HepG2 (cell line): ENCODE measurements around the gene TEX35. TPM values are rescaled to one million over a fixed set of nuclear protein-coding genes. Genes with fewer than 3 reads are reported as not detected.

Source experiments
- ATAC-seq: fragments of 200-7000 bp; cut with Tn5 transposase; 3 replicates; pipeline ENCODE4 v1.9.1; 2020; ENCODE audit warnings: mild to moderate bottlenecking, moderate library complexity
- BruUV-seq: library from RNA; stranded (reverse); fragments of 400-500 nt; replicated peaks from 2 replicates; lab custom pipeline; 2021; lab: Mats Ljungman, UMichigan
- CTCF ChIA-PET: fragments of 300-600 bp; formaldehyde crosslinking; extraction: SDS; loops from one replicate; lab custom pipeline; 2021; ENCODE audit warnings: low total read pairs, inconsistent platforms, low intra/inter-chr PET ratio; lab: Yijun Ruan, JAX
- POLR2A ChIA-PET: fragments of 350-600 bp; sonication (Branson Sonifier 250); formaldehyde crosslinking; loops from one replicate; lab custom pipeline; 2020; ENCODE audit warnings: antibody characterized with exemption, inconsistent platforms; lab: Yijun Ruan, JAX
- DNase-seq: peaks from one replicate; pipeline ENCODE4 v3.0.0-alpha.2; 2015; ENCODE audit warnings: low spot score
- FAIRE-seq: peaks from 3 replicates; lab custom pipeline; 2011; peaks lifted over from hg19 to GRCh38; lab: Jason Lieb, UNC
- H2AFZ ChIP-seq: one replicate; pipeline ENCODE4 v1.6.1; 2011; ENCODE audit warnings: low read length, inconsistent platforms
- H3K27ac ChIP-seq: fragments of 300-600 bp; 3 replicates; pipeline ENCODE4 v1.8.0; 2011; ENCODE audit warnings: mixed run types, mild to moderate bottlenecking, mixed read lengths, low read length, inconsistent platforms; ENCODE audit not compliant: insufficient read depth; ENCODE audit errors: extremely low read length
- H3K27me3 ChIP-seq, 2 experiments: fragments of 200-600 bp in 1 of 2; 2 replicates in 1 of 2; 3 replicates in 1 of 2; pipeline versions ENCODE4 v1.6.0 to v1.8.0; 2011; ENCODE audit warnings: low read length in 2 of 2, mild to moderate bottlenecking in 2 of 2, moderate library complexity in 2 of 2, inconsistent platforms in 1 of 2; ENCODE audit not compliant: insufficient read depth in 2 of 2, control insufficient read depth in 1 of 2
- H3K36me3 ChIP-seq, 2 experiments: fragments of 200-600 bp in 1 of 2; replicated peaks in 1 of 2; 2 replicates in 1 of 2; 3 replicates in 1 of 2; pipeline versions ENCODE4 v1.5.1 to v1.8.0; 2011; ENCODE audit warnings: low read length in 2 of 2, inconsistent platforms in 1 of 2; ENCODE audit not compliant: insufficient read depth in 2 of 2, control insufficient read depth in 1 of 2
- H3K4me1 ChIP-seq: 2 replicates; pipeline ENCODE4 v1.5.1; 2012; ENCODE audit warnings: low read length, inconsistent platforms; ENCODE audit not compliant: insufficient read depth
- H3K4me2 ChIP-seq: 2 replicates; pipeline ENCODE4 v1.6.0; 2011; ENCODE audit warnings: low read depth, low read length, inconsistent platforms
- H3K4me3 ChIP-seq, 3 experiments: fragments of 200-600 bp in 1 of 3; sonication (generic), shearing (Covaris generic) in 1 of 3; replicated peaks in 1 of 3; 2 replicates each; pipeline ENCODE4 v1.5.1; 2011 to 2016; ENCODE audit warnings: low read length in 3 of 3, inconsistent platforms in 2 of 3, low read depth in 2 of 3, mild to moderate bottlenecking in 2 of 3, control low read depth in 1 of 3, mixed read lengths in 1 of 3; ENCODE audit not compliant: insufficient read depth in 1 of 3
- H3K79me2 ChIP-seq: one replicate; pipeline ENCODE4 v1.6.1; 2011; ENCODE audit warnings: low read length, inconsistent platforms; ENCODE audit not compliant: insufficient read depth
- H3K9ac ChIP-seq: 2 replicates; pipeline ENCODE4 v1.6.0; 2011; ENCODE audit warnings: mild to moderate bottlenecking, low read depth, low read length, inconsistent platforms; ENCODE audit not compliant: insufficient read depth
- H3K9me3 ChIP-seq: 2 replicates; pipeline ENCODE4 v1.5.1; 2012; ENCODE audit warnings: mild to moderate bottlenecking, low read length
- H4K20me1 ChIP-seq: 2 replicates; pipeline ENCODE4 v1.6.0; 2011; ENCODE audit warnings: inconsistent platforms, mild to moderate bottlenecking, low read length, moderate library complexity; ENCODE audit not compliant: insufficient read depth
- AHDC1 ChIP-seq: sonication (generic); formaldehyde crosslinking; IDR thresholded peaks from 2 replicates; pipeline ENCODE4 v1.5.1; 2020; ENCODE audit warnings: mild to moderate bottlenecking, missing genetic modification reagents, borderline replicate concordance
- MAFF ChIP-seq: IDR thresholded peaks from 2 replicates; pipeline ENCODE4 v1.6.1; 2011; ENCODE audit warnings: low read depth, low read length, improper control_type of control experiment
- MAFG ChIP-seq: sonication (generic); formaldehyde crosslinking; IDR thresholded peaks from 2 replicates; pipeline ENCODE4 v1.5.1; 2020; ENCODE audit warnings: mild to moderate bottlenecking, missing genetic modification reagents
- MAFK ChIP-seq, 2 experiments: IDR thresholded peaks in 1 of 2; conservative IDR thresholded peaks in 1 of 2; 2 replicates each; pipeline ENCODE4 v1.6.1; 2011; ENCODE audit warnings: improper control_type of control experiment in 2 of 2, low read length in 2 of 2
- ZNF740 ChIP-seq: sonication (generic); formaldehyde crosslinking; IDR thresholded peaks from 2 replicates; pipeline ENCODE4 v1.4.0; 2020; ENCODE audit warnings: missing genetic modification reagents
- ZSCAN22 ChIP-seq: sonication (generic); formaldehyde crosslinking; IDR thresholded peaks from 2 replicates; pipeline ENCODE4 v1.4.0; 2020; ENCODE audit warnings: mild to moderate bottlenecking, missing genetic modification reagents
- WGBS: methylation state at CpG from one replicate; pipeline ENCODE4 v1.1.6; 2017; ENCODE audit warnings: low lambda C conversion rate; 5-methylcytosine and 5-hydroxymethylcytosine counted together
- in situ Hi-C: cut with HindIII; loops from 2 replicates; pipeline ENCODE4 v1.10.0; 2017; ENCODE audit warnings: low pct_unique_long_range_greater_than_20kb; ENCODE audit not compliant: extremely low pct_ligation_motif_present
- intact Hi-C: fragments of 100-400 bp; cut with micrococcal nuclease; formaldehyde crosslinking; loops from one replicate; pipeline ENCODE4 v1.10.0; 2022; ENCODE audit not compliant: unreplicated experiment
- polyA plus RNA-seq, 8 experiments: library from polyadenylated mRNA; depleted of rRNA in 3 of 8; stranded (reverse) in 7 of 8; unstranded in 1 of 8; fragments of >200 nt; fragmentation: Illumina TruSeq in 4 of 8; extraction: Trizol in 4 of 8; gene quantifications; 2 replicates each; pipeline versions ENCODE4 v1.2.1 to v1.2.3, GENCODE V29; 2011 to 2016; ENCODE audit warnings: low read depth in 4 of 8, missing spikeins in 1 of 8, mixed read lengths in 1 of 8; ENCODE audit not compliant: insufficient read depth in 1 of 8
- total RNA-seq, 5 experiments: library from RNA; depleted of rRNA; stranded (reverse); fragments of >200 nt; fragmentation: Illumina TruSeq; extraction: Trizol; gene quantifications; 2 replicates each; pipeline ENCODE4 v1.2.3, GENCODE V29; 2016; ENCODE audit warnings: low read depth in 1 of 5

Gene TEX35
- total and polyA plus RNA-seq, 2 of the 13 experiments (the other 11 are each of a cell fraction or from before 2014, with no cell fraction given), result not detected

GRCh38 chr1:178534137-178534868 lies 21.4 kb downstream of the TEX35 start:
- WGBS, result 28% methylated on average over 4 of the region's 9 CpGs
- TF ChIP-seq MAFG (CRISPR knock-in tag) (0 out of 2 replicates have a peak, but pooled peaks have one; percentile 12), MAFK (conservative IDR thresholded peaks at IDR 0.05 in 1 of 2, IDR thresholded peaks at IDR 0.05 in 1 of 2; ENCODE audit: low read length in 2 of 2) (peak in 1 of 2 experiments; percentile 0; a peak in 1 of 4 replicates), ZNF740 (CRISPR knock-in tag) (no peak), ZSCAN22 (CRISPR knock-in tag) (no peak), AHDC1 (CRISPR knock-in tag) (no peak), MAFF (0 out of 2 replicates have a peak, but pooled peaks have one; percentile 1)
- H3K27me3 ChIP-seq, result 0 out of 5 replicates have a peak, but pooled peaks cover 0 to 6% of the 10 kb centered on the region in 2 experiments
- ChIA-PET CTCF (interaction anchor here (2.7 to 3.4 kb wide), 2 partner anchors 219 to 468 kb away, joined by 13 to 15 read pairs; no protein-coding TSS in a partner anchor), POLR2A (no interaction called here)
- no peaks in the 10 kb centered on the region for H4K20me1 ChIP-seq
- H3K4me1 ChIP-seq, result peaks cover 67% of the 10 kb centered on the region
- no peak overlapping the region for H3K27ac ChIP-seq
- H3K36me3 ChIP-seq, result no peaks in the 10 kb centered on the region
- no peak overlapping the region for H2AFZ ChIP-seq
- peak overlapping the region; percentile 15; the same call in 1 of the 2 replicates for H3K4me2 ChIP-seq
- no peak for FAIRE-seq
- H3K9ac ChIP-seq, result no peak overlapping the region
- H3K4me3 ChIP-seq, result no peak overlapping the region
- ATAC-seq, result no peak
- DNase-seq, result no peak
- intact Hi-C loops, result loop anchor here (10.0 kb wide), 1 partner anchor 250 kb away; no protein-coding TSS in a partner anchor
- BruUV-seq, result no TSS peak
- H3K79me2 ChIP-seq, result no peaks in the 10 kb centered on the region
- no peaks in the 10 kb centered on the region for H3K9me3 ChIP-seq
- in situ Hi-C loops, result loop anchor here (5.0 kb wide), 3 partner anchors 218 to 468 kb away; no protein-coding TSS in a partner anchor
